ENCODE results near the gene NEK6.

NEK6 gene

DNA sequence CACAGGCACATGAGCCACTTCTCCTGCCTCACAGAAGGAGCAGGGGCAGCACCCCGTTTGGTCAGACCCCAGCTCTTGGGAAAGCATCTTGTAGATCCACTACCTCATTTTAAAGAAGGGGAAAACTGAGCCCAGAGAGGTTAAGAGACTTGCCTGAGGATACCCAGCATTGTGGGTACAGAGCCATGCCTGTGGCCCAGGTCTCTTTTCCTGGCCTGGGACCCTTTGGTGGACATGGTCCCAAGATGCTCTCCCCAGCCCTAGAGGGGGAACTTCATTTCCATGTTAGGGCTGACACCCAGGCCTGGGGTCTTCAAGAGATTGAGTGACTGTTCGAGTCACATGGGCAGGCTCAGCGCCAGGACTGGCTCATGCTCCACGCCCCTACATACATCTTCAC is 64.2 kb downstream of the NEK6 start:
- DNase-seq (ENCODE audit: low spot score) = no peak

DNA sequence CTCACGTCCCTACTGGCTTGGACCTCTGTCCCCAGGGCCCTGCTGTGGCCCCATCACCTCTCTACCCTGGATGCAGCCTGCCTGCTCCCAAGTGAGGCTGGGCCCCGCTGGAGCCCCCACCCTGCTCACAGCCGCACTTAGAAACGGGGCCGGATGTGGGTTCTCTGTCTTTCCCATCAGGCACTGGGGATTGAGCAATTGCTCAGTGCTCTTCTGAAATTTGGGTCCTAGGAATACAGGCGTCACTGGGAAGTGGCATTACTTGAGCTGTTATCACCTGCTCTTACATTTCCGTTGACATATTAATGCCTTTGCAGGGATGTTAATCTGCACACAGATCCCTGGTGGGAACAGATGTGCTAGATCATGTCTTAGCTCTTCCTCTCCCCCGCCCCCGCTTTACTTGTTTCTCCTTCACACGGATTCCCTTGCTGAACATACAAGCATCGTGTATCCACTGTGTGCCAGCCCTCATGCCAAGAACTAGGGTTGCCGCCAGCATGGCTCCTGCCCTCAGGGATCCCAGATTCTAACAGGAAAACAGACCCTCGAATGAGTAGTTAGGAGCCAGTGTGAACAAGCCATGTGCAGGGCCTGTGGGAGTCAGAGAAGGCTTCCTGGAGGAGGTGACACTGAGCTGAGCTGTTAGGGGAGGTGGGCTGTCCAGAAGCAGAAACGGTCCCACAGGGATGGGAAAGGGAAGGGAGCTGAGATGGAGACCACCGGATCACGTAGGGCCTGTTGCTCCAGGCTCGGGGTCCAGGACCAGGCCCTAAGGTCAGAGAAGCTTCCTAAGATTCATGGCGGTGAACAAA is 65.1 kb downstream of the NEK6 start:
- DNase-seq (ENCODE audit: low spot score) = no peak

DNA sequence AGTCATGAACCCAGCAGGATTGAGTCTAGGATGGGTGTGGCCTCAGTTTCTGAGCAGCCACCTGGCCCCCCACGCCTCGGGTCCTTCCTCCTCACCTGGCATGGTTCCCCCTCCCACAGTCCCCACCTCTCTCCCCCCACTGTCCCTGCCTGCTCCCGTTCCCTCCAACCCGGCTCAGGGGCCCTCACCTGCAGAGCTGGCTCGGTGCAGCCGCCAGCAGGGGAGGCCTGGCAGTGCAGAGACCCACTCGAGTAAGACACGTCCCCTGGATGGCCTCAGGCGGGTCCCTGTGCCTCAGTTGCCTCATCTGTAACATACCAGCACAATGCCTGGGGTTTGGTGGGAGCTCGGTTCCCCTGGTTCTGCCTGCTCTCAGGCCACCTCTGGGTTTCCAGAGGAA is 66.2 kb downstream of the NEK6 start:
- DNase-seq (ENCODE audit: low spot score) = no peak

DNA sequence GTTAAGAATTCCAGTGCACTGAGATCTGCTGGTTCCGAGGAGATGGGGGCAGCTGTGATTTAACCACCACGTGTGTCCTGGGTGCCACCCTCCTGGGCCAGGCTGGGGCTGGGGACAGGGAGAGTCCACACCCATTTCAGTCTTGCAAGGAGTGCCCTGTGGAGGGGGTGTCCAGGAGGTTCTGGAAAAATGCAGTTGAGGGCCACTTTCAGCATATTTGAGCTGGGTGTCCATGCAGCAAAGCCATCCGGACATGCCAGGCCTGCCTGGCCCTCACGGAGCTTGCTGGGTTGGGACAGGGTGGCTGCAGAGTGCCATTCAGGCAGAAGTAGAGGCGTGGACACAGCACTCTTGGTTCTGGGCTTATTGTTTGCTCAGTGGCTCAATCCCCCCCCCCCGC is 68.1 kb downstream of the NEK6 start:
- DNase-seq (ENCODE audit: low spot score) = no peak

DNA sequence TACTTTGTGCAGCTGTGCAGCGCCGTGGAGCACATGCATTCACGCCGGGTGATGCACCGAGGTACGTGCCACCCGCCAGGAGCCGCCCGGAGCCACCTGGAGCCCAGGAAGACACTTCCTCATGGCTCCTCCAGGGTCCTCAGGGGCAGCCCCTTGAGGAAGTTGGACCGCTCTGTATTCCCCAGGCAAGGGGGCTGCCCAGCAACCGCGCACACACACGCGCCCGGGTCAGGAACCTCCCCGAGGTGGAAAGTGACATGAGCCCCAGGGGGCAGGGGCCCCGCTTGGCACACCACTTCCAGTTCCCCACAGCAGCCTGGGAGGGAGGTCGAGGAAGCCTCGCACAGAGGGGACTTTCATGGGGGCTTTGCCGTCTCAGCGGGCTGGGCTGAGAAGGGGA is 68.6 kb downstream of the NEK6 start:
- DNase-seq (ENCODE audit: low spot score) = no peak

DNA sequence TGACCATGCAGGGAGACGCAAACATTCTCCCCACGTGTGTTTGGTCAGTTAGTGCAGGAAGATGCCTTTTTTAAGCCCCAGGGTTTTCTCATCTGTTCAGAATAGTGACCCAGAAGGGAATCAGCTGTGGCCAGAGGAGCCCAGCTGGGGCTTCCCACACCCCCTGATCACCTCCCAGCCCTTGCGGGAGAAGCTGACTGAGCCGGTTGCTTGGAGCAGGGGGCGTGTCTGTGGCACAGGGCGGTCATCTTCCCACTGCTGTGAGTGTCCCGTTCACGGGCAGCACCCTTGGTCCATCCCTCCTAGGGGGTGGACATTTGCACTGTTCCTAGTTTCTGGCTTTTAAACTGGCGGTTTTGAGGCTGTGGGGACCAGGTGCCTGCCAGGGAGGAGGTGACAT is 69.7 kb downstream of the NEK6 start:
- no peak for DNase-seq (ENCODE audit: low spot score)

DNA sequence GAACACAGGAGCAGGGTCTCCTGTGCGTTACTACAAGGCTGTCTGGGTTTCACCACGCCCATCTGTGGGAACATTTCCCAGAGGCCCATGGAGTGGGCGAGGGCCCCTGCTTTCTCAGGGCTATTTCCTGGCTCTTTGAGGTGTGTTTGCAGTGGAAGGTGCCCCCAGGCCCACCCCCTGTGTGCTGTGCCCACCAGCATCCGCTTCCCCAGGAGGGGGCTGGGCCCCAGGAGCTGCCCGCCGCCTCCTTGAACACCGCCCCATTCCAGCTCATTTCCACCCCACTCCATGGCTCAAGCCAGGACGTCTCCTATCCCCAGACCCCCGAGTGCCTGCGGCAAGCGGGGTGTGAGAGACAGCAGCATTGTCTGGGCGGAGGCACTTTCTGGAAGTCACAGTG is 70.5 kb downstream of the NEK6 start:
- DNase-seq (ENCODE audit: low spot score) = no peak

DNA sequence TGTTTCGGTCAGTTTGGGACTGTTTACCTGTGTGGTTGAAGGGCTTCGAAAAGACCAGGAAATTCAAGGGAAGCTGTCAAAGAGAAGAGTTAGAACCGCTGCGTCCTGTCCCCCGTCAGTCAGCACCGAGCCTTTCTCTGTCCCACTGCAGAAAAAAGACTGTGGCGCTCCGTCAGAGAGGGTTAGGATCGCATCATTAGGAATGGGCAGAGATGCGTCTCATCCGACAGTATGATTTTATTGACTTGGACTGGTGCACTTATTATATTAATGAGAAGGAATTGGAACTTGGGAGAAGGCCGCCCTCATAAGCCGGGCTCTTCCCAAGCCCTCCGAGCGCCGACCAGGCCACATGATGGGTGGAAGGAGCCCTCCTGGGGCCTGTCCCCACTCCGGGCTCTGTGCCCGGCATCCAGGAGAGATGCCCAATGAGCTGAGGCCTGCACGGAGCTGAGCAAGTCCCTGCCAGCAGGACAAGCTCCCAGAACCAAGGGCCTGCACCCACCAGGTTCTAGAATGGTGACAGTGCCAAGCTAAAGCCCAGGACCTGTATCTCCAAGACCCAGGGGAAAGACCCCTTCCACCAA is 71.5 kb downstream of the NEK6 start:
- DNase-seq (ENCODE audit: low spot score) = no peak

DNA sequence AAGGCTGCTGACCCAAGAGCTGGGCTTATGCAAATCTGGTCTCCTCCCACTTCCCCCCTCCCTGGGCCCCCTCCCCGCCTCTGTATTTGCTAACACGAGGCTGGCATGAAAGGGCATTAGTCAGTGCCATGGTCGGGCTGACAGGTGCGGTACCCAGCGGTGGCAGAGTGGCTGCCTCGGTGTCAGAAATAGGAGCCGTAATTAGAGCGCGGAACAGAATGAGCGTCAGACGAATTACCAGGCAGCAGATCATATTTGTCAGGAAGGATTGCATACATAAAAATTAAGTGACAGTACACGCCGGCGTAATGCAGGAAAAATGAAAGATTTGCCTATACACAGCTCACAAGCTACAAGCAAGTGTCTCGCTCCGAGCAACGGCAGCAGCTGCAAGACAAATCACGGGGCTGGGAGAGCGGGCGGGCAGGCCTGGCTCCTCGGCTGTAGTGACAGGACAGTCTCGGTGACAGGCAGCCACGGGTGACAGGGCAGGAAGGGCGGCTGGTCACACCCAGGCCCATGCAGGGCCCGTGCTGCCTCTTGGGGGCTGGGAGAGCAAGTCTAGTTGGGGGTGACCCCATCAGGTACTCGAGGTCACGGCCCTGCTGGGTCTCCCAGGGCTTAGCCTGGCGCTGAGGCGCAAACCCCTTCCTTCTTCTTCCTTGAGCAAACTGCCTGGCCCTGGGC is 72.4 kb downstream of the NEK6 start:
- no peak for DNase-seq (ENCODE audit: low spot score)

DNA sequence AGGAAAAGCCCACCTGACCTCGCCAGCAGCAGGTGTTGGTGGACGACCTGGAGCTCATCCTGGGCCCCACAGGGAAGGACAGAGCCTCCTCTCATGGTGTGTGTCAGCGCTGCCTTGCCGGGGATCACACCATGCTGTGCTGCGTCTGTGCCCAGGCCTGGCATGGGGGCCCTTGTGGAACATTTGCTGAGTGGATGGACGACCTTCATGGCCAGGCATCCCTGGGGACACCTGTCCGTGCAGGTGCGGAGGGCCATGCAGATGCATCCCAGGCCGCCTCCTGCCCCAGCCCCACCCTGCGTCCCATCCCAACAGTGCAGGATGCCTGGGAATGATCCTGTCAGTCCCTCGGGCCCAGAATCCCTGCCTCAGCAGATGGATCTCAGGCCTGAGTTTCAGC is 73.8 kb downstream of the NEK6 start:
- DNase-seq (ENCODE audit: low spot score) = no peak

DNA sequence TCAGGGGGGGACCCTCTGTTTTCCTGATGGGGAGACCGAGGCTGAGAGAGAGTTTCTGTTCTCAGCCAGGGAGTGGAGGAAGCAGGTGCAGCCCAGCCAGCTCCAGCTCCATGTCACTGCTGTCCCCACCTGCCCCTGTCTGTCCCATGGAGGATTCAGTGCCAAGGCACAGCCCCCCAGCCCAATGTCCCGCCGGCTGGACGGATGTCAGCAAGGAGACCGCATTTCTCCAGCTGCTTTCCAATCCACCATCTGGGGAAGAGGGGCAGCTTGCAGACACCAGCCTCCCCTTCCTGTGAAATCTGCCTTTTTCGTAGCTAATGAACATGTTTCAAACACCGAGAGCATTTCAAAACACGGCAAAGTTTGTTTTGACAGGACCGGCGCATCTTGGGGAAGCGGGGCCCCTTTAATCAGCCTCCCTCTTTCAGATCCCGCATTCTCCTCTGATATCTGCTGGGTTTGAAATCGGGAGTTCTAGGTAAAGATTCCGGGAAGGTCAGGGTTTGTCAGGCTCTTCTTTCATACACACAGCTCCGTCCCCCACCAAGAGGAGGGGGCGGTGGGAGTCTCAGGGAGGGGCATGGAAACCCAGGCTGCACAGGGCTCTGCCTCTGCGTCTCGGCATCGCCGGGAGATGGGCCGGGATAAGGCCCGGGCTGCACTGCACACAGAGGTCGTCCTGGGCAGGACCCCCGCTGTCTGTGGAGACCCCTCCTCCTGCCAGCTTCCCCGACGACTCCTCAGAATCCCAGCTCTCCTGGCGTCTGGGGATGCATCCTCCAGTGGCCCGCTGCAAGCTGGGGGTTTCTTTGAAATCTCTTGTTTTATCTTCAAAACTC is 74.8 kb downstream of the NEK6 start:
- DNase-seq (ENCODE audit: low spot score) = no peak

DNA sequence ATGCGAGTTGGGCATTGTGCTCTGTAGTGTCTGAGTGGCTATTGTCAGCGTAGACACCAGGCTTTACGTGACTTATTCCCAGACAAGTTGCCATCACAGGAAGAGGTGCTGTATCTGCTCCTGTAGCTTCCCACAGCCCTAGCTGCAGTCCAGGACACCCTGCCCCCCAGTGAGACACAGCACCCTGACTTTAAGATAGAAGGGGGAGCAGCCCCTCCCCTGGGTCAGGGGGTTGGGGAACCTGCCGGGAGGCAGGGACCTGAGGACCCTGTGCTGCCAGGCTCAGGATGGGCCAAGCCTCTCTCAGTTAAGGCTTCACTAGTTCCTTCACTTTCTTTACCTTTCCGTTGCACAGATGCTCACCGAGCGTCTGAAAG is 75.4 kb downstream of the NEK6 start:
- DNase-seq (ENCODE audit: low spot score) = no peak

DNA sequence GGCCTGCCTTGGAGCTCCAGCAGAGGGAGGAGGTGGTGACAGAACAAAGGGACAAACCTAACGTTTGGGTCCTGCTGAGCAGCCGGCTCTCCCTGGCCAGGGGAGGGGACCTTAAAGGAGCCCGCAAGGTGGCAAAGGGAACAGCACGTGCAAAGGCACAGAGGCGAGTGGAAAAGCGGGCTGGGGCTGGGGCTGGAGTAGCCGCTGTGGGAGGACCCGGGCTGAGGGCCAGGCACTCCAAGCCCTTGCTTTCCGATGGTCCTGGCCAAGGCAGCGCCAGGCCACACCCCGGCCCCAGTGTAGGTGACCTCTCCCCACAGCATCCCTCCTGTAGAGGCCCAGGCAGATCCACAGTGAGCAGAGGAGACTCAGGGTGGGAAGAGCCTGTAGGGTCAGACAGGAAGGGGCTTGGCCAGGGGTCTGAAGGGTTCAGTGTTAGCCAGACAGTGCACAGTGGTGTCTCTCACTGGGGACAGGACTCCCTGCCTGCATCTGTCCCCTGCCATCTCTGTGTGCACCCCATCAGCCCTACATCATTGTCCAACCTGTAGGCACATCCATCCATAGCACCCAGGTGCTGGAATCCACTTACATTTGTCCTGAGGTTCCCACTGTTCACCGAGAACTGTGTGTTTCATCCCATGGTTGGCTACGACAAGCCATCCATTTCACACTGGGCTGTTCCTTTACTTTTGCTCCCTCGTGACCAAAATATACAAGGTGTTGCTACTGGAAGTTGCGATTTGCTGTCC is 77.0 kb downstream of the NEK6 start:
- no peak for DNase-seq (ENCODE audit: low spot score)

DNA sequence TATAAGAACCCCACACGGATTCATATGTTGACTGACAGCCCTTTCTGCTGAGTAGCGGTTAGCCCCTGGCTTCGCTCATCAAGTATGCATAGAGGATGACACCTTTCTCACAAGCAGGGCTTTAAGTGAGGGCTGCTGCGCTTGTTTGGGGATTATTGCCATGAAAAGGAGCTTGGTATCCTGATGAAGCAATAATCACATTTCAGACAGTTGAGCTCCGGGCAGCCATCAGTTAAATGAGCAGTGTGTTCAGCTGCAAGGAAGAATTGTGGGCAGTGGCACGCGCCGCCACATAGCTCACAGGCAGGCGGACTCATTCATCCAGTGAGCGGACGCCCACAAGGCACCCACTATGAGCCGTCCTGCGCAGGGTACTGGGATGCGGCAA is 77.6 kb downstream of the NEK6 start:
- no peak for DNase-seq (ENCODE audit: low spot score)

DNA sequence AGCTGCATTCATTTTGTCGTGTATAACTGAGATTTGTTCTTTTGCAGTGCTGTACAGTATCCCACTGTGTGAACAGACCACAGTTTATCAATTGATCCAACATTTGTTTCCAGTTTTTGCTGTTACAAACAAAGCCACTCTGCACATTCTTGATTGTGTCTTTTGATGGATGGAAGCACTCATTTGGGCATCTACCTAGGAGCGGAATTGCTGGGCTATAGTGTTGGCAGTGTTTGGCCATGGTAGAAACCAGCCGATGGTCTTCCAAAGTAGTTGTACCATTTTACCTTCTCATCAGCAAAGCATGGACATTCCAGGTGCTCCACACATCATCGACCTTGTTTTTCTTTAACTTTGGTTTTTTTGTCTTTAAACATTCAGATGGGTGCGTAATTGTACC is 79.8 kb downstream of the NEK6 start:
- DNase-seq (ENCODE audit: low spot score) = no peak

DNA sequence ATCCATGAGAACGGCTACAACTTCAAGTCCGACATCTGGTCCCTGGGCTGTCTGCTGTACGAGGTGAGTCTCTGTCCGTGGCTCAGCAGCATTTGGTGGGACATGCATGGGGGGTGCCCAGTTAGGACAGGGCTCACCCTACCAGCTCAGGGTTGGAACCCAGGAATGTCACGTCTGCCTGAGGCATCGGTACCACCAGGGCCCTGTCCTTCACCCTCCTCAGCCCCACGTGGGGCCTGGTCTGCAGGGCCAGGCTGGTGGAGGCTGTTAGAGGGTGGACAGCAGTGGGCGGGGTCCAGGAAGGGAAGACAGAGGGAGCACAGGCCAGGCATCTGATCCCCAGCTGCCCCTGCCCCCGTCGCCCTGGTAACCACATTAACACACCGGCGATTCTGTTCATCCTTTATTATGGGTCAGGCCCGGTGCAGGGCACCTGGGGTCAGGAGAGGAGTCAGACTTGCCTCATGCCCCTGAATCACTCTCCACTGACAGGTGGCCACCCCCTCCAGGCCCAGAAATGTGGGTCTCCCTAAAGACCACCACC is 81.9 kb downstream of the NEK6 start:
- DNase-seq (ENCODE audit: low spot score) = peak; percentile 77

DNA sequence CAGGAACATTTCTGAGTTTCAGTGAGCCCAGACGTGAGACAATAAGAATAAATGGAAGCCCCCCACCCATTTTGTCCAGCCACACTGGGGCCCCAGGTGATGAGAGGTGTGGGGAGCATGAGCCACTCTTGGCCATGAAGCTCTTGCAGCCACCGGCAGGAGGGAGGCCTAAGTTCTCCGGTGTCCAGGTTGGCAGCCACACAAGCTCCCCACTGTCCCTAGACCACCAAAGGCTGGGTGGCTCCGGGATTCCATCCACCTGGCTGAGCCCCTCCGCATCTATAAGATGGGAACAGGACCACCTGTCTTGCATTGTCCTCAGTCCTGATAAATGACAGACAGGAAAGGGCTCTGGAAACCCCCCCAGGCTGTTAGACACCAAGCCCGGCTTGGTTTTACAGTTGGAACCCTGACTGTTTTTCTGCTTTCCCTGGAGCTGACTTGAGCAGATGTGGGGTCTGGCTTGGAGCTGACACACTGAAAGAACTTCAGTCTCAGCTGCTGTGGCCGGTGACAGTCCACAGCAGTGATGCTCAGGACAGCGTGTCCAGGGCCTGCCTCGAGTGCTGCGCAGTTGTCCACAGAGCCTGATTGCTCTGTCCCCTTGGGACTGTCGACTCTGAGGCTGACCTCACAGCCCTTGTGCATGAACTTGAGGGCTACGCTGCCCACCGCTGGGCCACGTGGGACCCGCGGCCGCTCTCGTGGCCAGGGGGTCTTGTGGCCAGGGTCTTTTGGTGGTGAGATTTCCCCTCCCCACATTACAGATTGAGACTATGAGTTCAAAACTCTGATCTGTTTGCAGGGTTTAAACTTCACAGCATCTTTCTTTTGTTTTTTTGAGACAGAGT is 82.7 kb downstream of the NEK6 start:
- no peak for DNase-seq (ENCODE audit: low spot score)

DNA sequence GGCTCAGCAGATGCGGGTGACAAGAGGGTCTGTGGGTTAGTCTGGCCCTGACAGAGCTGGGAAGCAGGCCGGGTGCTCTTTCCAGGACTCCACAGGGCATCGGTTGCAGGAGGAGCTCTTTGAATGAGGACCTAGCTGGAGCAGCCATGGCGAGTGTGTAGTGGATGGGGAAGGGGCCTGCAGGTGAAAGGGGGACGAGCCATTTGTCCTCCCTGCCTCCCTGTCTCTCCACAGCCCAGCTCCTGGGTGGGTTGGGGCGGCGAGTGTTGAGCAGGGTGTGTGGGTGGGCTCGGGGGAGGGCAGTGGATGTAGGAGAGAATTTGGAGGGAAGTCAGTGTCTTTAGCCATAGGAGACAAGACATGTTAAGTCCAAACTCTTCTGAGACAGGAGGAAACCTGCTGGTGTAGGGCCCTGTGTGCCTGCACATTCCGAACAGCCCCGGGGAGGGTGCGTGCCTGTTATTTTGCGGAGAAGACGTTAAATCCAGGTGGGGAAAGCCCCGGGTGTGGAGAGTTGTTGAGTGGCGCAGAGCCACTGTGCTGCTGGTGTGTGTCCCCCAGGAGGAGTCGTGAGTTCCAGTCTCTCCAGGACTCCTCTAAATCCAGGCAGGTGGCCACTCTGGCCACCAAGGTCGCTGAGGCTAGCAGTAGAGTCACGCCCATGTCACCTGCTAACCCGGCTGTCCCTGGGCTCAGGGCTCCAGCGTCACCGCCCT is 83.9 kb downstream of the NEK6 start:
- DNase-seq (ENCODE audit: low spot score) = no peak

DNA sequence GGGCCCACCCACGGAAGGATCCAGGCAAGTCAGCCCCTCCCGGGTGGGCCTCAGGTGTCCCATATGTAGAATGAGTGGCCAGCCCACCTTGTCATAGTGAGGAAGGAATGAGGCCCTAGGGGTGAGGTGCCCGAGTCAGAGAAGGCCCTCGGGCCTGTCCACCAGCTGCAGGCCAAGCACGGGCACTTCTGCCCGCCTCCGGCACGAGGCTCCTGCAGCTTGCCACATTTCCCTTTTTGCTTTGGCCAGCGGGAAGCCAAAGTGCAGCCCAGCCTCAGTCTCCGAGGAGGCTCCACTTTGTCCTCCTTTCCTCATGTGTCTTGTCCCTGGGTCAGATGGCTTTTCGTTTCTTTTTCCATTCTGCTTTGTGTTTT is 84.6 kb downstream of the NEK6 start:
- no peak for DNase-seq (ENCODE audit: low spot score)
